Fibroblast of skin of back (primary cell): ENCODE measurements around the gene ABCB9.
"Not testable (repeated sequence)": the region's sequence is repeated elsewhere in the genome, so short reads cannot be mapped to it uniquely, and the experiment has no call there.

Experiments
- DNase-seq: peaks from one replicate; pipeline ENCODE4 v3.0.0-alpha.2; 2013

The ABCB9 gene

GRCh38 chr12:122894193-122895121, 71.8 kb downstream of the ABCB9 start:
- no peak for DNase-seq

DNA sequence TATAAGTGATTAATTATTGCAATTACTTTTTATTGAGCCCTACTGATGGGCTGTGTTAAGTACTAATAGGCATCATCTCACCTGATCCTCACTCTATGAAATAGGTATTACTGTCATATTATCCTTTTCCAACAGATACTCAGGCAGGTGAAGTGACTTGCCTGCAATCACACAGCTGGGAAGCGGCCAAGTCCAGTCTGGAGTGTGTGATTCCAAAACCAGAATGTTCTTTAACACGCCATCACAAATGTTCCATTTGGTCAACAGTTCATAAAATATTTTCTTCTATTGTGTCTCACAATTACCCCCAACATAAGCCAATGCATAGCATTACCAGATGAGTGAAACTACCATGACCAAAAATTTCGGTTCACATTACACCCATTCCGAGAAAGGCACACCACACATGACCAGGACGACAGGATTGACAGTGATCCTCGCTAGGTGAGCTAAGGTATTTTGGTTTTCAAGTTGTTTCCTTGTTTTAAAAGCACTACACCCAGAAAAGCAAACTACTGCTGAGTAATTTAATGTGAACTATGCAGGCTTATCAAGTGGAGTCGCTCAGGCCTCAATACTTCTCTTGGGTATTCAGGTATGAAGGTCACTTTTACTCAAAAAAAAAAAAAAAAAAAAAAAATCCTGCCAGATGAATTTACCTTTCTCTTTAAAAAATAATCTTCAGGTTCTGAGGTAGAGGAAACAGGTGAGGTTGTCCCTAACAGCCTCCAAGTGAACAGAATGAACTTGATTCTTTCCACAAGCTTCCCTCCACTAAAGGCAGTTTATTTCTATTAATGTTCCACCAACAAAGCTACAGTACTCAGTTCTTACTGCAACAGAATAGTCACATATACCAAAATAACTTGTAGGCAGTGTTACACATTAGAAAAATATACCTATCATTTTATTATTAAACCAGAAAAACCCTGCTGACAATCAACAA, 72.8 kb downstream of the ABCB9 start:
- no peak for DNase-seq

GRCh38 chr12:122892724-122893123, 73.5 kb downstream of the ABCB9 start:
- DNase-seq: not testable (repeated sequence)

GRCh38 chr12:122891661-122892525, 74.4 kb downstream of the ABCB9 start:
- DNase-seq: peak; percentile 76

GRCh38 chr12:122889761-122890520, 76.3 kb downstream of the ABCB9 start:
- DNase-seq: no peak

DNA sequence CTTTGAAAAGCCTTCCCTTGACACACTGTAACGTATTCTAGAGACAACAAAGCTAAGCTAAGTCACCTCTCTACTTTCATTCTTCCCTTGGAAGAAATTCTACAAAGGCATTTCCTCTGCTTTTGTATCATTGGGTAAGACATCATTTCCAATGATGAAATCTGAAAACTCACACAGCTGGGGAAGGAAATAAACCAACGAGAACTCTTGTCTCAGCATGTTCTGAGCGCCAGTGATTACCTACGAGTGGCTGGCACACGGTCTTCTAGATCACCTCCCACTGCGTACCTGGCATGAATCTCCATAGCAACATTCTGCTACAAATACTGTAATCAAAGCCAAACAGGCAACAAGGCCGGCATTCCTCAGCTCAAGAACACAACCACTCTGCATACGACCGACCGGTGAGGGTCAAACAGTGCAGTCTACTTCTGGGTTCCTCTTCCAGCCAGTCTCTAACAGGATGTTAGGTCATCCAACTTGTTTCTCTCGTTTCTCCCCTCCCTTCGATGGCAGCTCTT, 78.0 kb downstream of the ABCB9 start:
- peak; percentile 39 for DNase-seq

- no peak for DNase-seq
These were observed 78.4 kb downstream of the ABCB9 start for GRCh38 chr12:122887819-122888212.

DNA sequence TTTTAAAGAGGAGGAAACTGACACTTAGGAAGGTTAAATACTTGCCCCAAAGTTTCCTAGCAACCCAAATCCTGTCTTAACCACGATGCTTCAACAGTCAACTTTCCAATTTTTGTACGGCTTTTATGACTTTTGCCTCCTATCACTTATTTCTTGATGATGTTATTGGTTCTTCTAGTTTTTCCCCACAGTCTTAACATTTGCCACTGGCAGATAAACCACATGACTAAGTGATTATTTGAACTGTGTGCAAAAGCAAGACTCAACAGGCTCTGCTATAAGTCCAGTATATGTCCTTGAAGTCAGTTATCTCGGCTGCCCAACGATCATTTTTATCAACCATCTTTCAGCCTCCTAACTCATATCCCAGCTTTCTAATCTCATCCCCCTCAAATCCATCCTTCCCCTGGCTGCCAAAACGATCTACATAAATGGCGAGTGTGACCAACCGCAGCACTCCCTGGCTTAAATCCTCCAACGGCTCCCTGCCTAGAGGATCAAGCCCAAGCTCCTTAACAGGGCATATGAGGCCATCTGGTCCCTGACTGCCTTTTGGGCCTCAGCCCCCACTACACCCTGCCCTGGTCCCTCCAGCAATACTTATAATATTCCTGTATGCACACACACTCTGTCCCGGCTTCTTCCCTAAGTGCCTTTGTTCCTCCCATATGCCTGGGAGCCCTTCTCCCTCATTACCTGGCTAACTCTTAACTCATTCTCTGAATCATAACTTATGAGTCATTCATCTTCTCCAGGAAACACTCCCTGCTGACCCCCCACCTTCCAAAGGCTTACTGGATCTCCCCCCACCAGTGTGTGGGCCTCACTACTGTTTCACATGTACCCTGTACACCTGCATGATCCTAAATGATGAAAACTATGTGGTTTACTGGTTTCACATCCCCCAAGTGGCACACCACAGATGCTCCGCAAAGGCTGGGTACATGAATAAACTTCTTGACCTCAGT, 79.1 kb downstream of the ABCB9 start:
- peak; percentile 56 for DNase-seq

DNA sequence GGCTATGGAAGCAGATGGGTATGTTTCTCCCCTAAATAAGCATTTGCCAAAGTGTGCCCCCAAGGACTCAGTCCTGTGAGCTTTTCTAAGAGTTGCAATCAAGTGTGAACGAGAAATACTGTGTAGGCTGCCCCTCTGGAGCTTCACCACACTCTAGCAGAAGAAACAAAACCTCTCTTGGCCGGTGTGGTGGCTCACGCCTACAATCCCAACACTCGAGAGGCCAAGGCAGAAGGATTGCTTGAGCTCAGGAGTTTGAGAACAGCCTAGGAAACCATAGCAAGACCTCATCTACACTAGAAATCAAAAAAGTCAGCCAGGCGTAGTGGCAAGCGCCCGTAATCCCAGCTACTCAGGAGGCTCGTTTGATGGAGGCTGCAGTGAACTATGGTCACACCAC, 80.1 kb downstream of the ABCB9 start:
- no peak for DNase-seq

DNA sequence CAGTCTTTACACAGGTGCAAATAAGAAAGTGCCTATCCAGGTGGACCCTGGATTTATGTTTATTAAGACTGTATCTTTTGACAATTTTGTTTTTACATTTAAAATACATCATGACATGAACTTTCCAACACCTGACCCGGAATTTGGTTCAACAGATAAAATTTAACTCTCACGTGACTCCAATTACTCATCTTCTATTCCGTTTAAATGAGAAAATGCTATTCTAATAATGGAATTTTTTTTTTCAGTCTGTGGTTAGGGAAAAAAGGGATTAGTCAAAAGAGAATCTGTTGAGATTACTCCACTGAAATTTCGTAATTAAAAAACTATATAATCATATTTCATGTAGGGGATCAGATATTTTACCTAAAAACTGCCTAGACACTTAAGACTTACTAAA, 81.4 kb downstream of the ABCB9 start:
- peak; percentile 17 for DNase-seq

GRCh38 chr12:122884091-122884826, 82.0 kb downstream of the ABCB9 start:
- DNase-seq: peak; percentile 15

DNA sequence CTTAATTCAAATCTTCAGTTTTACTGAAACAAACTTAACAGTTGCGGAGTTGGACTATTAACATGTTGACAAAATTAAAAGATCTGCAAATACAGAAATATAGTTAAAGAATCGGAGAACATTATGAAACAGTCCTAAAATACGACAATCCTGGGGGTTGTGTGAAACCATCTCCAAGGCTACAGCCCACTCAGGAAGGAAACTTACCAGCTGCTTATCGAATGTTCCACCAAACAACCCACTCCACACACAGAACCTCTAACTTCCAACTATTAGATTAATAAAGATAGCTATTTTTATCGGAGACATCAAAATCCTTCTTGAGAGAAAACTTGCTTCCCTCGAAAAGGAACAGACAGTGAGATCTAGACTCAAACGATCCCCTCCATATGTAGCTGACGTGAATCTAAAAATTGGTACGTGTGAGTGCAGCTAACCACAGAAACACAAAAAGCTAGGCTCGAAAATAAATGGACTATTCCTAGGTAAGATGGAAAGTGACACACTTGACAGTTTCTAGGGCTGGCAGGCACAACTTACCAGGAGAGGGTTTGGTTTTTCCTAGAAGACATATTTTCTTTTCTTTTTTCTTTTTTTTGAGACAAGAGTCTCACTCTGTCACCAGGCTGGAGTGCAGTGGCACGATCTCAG, 83.2 kb downstream of the ABCB9 start:
- no peak for DNase-seq

GRCh38 chr12:122880668-122881067, 85.6 kb downstream of the ABCB9 start:
- peak; percentile 65 for DNase-seq

- DNase-seq: peak; percentile 53
These were observed 86.1 kb downstream of the ABCB9 start for GRCh38 chr12:122880155-122880667.
